ENCODE data around the gene ZIC4.

Gene ZIC4

DNA sequence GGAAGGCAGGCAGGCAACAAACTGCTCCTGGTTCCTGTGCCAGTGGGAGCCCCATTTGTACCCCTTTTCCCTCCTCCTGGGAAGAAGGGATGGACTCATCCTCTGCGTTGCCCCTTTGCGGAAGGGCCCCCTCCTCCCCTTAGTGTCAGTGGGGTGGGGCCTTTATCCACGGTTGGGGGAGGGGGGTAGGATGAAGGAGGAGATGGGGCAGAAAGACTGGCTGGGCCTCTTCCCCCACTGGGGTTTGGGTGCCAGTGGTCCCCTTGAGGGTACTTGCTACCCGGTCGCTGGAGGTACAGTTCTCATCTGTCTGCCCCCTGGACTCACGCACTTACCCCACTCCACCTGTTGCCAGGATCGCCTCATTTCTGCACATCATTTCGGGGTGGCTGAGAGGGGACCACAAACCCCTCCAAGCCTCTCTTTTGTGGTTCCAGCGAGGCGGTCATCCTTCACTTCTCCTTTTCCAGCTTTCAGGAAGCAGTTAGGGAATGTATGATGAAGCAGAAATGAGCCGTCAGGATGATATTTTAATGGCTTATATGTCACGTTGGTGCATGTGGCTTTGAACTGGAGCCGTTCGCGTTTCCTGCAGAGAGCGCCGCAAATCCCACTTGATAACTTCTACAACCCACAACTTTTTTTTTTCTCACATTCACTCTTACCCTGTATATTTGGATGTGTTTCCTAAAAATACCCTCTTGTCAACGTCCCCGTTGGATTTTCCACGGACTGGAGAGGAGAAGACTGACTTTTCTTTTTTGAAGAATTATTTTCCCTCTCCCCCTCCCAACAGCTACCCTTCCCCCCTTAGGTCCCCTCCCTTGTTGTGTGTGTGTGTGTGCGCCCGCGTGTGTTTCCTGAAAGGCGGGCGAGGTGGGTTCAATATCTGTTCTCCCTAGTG, at the start of gene ZIC4:
Gene ZIC4 (minus strand): TSS at position 516 of the 904 bp plus-strand sequence. CDS start 3,746 bp downstream, outside the sequence.
- no peak for DNase-seq (ENCODE audit: low spot score)

DNA sequence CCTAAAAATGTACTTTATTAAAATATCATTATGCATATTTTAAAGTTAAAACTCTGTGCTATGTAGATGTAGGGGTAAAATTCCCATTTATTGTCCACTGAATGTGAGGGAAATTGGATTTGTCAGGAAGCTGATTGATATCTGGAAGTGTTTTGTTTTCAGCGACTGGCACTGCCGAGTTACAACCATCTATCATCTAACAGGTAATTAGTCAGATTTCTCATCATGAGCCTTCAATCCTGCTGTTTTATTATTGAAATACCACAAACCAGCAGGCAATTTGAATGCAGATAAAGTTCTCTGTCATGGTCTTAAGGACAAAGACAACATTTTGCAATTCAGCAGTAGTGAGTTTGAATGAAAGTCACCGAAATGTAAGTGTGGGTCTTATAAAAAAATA, 43.3 kb upstream of the ZIC4 start:
- DNase-seq (ENCODE audit: low spot score) = no peak

DNA sequence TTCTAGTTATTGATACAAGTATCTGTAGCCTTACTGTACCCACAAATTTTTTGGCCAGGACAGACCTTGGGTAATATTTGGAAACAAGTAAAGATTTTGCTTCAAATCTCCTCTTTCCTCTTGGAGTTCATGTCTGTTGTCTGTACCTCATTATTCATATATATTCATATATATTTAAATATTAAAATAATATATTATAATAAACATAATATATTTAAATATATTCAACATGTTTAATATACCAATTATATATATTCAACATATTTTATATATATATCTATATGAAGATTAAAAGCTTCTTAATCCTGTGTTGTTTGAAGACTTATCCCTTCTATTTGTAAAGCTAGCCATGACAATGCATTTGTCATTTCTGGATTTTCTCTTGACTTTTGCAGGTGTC, 40.9 kb upstream of the ZIC4 start:
- DNase-seq (ENCODE audit: low spot score) = no peak

DNA sequence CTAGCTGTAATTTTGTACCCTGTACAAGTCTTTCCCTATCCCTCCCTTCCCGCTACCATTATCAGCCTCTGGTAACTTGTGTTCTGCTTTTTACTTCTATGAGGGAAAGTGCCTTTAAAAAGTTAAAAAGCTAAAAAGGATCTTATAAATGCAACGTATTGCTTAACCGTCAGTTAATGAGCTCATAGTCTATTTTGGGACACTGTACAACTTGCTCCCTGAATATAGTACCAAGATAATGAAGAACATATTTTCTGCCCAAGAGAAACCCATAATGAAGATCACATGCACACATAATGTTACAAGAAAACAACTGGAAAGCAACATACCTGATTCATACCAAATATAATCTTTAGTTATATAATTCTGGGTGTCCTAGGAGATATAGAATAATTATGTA, 25.4 kb upstream of the ZIC4 start:
- no peak for DNase-seq (ENCODE audit: low spot score)

DNA sequence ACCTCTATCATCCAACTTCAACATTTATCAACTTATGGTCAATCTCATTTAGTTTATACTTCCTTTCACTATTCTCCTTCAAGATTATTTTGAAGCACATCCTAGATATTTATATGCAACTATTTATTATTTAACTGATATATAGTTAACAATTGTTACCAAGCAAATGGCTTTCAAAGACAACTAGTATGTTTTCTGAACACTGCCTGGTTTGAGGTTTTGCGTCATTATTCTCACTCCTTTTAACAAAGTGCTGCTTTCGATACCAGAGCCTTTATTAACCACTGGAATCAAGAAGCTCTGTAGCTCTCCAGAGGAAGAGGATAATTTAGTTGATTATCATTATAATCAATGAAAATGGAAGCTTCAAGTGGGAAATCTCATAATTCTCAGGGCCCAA, 22.4 kb upstream of the ZIC4 start:
- DNase-seq (ENCODE audit: low spot score) = no peak

DNA sequence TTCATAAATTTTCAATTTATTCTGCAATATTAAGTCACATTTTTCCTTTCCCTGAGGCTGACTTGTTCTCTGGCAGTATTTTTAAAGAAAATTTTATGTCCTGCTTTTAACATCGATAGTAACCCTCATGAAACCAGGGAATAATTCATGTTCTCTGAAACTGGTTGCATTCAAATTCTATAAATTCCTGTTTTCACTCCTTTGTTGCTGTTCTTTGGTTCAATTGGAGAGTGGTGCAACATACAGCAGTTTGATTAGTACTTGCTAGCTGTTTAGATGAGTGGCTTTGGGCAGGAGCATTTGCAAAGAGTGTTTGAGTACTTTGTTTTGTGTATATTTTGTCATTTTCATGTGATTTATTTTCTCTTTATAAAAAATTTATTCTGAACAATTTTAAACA, 22.0 kb upstream of the ZIC4 start:
- no peak for DNase-seq (ENCODE audit: low spot score)

DNA sequence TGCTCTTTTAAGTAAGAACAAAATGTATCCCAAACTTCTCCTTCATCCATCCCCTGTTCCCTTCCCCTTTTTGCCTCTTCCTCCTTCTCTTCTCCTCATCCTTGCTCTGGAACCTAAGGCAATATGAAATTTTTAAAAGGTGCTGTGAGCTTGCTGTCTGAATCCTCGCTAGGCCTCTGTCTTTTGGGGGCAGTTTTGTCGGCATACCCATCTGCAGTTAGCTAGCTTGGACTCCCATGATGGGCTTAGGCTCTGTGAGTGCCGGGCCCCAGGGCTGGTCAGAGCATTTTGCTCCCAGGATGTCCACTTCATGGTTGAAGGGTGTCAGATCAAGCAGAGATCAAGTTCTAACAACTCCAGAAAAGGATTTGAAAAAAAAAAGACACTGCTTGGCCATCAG, 21.4 kb upstream of the ZIC4 start:
- no peak for DNase-seq (ENCODE audit: low spot score)

DNA sequence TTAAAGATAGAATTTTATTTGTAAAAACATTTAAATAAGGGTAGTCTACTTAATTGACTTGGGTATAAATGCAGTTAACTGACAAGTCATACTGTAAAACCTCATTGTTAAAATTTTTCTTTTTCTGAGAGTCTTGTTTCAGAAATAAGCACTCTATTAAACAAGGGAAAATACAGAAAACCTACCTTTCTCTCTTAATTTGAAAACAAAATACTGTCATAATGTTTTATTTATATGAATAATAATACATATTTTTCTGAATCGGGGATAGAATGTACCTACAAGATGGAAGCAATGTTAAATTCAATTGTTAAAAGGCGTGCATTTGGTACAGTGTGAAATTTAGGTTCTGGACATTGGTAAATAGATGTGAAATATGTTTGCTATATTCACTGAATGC, 20.6 kb upstream of the ZIC4 start:
- no peak for DNase-seq (ENCODE audit: low spot score)

DNA sequence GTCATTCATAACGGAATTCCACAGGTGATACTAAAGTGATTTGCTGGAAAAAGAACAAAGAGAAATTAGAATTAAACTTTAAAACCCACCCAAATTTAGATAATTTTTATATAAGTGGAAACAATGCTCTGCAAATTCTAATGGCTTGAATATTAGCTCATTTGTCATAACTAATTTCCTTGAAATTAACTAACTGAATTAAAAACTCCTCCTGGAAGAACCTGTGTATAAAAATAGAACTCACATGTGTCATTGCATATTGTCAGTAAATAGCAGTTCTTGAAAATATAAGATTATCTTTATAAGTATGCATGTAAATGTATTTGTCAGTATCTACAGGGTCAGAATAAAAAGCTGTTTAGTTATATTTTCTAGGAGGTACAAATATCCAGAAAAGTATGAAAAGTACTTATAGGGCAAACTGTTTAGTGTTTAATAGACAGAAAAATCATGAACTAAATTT, 19.1 kb upstream of the ZIC4 start:
- no peak for DNase-seq (ENCODE audit: low spot score)

DNA sequence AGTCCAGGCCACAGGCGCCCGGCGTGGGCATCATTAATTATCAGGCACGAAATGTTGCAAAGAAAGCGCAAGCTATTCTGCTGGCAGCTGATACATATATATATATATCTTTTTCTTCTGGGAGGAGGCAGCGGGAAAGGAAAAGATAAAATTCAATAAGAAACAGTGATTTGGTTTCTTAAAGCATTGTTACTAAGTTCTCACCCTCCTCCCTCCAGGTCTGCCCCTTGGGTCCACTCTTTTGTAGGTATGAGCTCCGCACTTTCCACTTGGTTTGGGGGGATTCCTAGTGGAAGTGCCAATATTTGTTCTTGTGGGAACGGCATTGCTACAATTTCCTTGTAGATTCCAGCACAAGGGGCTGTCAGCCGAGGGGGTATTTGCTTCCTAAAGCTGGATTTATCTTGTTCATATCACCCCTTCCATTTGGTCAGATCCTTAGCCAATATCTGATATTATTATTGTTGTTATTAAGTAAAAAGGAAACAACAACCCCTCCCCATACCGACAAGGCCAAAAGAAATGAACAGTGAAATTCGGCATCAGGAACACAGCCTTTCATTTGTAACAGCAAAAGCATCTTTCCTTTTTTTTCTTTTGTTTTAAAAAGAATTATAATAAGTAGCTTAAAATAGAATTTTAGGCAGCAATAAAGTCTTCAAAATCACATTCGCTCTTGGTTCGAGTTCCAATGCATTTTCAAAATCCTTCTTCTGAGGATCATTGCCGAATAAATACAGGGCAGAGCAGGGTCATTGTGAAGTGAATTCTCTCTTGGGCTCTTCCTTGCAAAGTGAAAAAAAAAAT, 18.4 kb upstream of the ZIC4 start:
- no peak for DNase-seq (ENCODE audit: low spot score)

DNA sequence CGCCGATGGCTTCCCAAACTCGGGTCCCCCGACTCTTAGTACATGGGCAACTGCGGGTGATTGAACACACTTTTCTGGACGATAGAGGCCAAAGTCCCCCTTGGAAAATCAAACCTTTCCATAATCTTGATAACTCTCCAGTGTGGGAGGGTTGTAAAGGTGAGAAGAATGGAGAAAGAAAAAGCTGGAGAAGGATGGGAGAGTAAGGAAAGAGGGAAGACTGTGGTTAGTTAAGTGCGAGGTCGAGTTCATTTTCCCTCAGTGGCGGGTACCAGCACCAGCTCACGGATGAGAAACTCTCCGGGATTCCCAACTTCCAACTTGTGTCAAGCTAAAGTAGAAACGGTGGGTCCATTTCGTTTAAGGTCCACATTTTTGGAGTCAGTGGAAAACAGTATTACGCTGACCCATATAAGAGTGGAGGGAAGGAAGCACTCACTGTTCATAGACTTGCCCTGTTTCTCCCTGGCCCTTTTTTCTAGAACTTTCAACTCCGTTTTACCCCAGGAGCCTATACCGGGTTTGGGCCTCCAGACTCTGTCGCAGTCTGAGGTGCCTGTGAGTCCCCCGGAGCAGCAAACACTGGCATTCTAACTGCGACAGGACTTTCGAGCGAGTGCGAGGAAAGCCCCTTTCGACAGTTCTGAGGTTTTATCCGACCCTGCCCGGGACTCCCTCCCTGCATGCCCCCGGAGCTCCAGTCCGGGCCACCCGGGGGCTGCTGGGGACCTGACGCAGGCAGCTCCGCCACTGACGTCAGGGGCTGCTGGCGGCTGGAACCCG, 17.6 kb upstream of the ZIC4 start:
- no peak for DNase-seq (ENCODE audit: low spot score)

DNA sequence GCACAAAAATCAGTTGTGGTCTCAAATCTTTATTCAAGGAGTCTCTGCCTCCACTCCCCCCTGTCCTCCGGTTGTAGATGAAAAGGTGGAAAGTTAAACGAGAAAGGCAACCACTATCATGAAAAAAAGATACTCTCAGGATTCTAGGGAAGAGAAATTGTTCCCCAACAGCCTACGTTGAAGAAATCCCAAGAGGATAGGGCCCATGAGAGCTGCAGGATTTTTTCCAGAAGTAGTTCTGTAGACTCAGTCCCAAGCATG, 17.1 kb upstream of the ZIC4 start:
- no peak for DNase-seq (ENCODE audit: low spot score)

DNA sequence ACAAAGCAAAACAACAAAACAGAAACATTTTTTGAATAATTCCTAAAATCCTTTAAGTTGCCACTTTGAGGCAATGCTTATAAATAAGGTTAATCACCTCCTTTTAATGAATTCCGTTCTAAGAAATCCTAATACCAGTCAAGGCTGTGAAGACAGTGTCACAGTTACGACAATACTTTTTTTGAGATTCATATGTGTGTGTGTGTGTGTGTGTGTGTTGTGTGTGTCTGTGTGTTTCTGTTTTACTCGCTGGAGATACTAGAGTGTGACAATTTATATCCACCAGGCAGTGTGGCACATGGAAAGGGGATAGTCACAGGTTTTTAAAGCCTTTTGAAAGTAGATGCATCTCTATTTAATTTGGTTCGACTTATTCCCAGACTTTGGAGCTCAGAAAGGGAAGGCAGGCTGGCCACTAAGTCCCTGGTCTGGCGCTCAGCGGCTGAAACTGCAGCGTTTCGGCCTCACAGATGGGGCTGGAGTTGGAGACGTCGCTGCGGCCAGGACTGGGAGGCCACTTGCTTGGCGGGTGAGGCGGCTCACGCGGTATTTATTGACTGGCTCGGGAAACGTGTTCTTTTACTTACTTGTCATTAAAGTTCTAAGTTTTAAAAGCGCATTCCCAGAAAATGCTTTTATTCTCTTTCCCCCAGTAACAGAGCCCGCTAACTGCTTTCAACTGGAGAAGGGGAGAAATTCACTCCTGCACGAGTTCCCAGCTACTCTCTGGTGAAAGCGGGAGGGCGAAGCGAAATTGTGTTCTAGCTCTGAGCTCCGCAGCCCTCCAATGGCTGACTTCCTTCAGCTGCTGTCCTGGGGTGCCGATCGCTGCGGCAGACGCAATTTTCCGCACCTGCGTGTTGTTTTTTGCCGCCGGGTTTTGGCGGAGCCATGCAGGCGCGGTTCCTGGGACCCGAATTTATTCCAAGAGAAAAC, 16.5 kb upstream of the ZIC4 start:
- DNase-seq (ENCODE audit: low spot score) = no peak

DNA sequence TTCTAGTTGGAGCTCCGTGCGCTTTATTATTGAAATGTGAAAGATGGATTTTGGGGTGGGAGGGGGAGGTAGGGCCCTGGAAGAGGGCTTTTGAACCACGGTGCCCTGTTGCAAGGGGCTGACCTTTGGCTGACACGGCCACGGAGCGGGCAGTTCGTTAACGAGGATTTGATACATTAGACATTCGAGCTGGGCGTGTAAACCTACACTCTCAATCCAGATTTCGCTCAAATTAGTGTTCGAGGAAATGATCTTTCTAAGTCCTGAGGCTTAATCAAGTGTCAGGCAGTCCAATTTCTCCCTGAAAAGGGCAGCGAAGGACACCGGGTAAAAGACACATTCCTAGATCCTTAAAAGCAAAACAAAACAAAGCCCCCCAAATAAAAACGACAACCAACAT, 15.9 kb upstream of the ZIC4 start:
- DNase-seq (ENCODE audit: low spot score) = no peak

DNA sequence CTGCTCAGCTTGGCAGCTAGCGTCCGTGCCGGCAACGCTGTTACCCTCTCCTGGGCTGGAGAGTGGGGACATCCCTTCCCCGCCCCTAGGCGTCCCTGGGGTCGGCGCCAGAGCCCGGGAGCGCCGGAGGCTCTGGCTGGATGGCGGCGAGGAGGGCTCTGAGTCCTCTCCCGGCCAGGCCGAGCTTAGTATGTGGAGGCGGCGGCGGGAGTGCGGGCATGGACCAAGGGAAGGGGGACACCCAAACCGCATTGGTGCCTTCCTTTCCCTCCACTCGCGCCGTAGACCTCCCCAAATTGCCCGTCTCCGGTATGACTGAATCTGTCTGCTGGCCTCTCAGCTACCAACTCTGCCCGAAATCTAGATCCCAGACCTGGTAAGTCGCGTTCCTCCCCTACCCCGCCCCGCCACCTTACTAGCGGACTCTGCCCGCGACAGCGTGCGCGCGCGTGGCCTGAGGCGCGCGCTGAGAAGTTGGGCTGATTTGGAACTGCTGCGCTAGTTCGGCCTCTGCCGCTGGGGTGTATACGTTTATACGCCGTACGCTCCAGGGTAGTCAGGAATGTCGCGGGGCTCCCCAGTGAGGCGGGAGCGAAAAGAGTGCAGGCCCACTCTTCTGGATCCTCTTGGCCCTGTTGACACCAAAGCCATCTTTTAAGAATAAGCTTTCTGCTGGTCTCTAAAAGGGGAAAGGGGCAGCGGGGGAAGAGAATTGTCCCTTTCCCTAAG, 15.0 kb upstream of the ZIC4 start:
- no peak for DNase-seq (ENCODE audit: low spot score)

DNA sequence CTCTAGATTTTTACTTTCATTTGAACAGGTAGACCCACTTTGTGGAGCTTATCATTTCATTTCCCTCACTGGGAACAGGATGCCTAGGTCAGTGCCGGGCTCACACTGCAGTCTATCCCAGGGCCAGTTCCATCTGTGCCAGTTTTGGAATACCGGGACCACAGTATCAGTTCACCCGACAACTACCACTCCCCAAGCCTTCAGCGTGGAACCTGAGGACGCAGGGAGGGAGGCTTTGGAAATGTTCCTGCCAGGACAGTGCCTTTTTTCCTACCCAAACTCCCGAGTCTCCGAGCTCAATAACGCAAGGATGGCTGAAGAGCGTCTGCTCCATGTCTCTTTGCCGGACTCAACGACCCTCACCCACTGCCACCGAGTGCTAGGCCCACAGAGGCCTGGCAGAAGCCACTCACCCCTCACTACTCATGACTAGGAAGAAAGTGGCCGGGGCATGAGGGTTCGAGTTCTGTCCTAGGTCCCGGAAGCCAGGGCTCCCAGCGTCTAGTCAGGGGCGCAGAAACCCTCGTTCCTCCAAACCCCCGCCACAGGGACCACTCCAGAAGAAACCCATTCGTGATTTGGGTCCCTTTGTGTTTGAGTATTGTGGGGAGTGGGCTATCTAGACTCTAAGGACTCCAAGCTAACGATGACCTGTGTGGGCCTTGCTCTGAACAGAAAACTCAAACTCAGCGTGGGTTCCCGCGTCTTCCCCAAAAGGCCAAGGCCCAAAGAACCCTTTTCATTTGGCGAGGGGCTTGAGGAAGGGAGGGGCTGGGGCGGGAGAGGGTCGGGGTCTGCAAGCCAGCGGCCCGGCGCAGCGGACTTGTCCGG, 14.2 kb upstream of the ZIC4 start:
- DNase-seq (ENCODE audit: low spot score) = no peak

DNA sequence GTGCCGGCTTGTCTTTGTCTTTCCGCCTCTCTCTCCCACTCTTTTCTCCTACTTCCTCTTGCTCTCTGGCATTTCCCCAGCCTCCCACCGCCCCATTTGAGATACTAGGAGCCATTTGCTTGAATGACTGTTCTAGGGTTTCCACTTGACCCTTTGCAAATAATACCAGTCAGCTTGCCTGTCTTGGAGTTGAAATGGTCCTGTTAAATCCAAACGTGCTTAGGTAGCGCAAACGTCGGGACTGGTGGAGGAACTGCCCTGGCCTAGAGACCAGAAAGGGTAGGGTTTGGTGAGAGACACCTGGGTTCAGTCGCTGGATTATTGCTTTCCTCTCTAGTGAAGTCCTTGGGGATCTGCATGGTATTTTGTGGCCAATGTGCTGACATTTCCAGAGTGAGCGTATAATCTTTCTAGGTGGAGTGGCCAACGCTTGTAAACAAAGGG, 13.5 kb upstream of the ZIC4 start:
- DNase-seq (ENCODE audit: low spot score) = no peak

DNA sequence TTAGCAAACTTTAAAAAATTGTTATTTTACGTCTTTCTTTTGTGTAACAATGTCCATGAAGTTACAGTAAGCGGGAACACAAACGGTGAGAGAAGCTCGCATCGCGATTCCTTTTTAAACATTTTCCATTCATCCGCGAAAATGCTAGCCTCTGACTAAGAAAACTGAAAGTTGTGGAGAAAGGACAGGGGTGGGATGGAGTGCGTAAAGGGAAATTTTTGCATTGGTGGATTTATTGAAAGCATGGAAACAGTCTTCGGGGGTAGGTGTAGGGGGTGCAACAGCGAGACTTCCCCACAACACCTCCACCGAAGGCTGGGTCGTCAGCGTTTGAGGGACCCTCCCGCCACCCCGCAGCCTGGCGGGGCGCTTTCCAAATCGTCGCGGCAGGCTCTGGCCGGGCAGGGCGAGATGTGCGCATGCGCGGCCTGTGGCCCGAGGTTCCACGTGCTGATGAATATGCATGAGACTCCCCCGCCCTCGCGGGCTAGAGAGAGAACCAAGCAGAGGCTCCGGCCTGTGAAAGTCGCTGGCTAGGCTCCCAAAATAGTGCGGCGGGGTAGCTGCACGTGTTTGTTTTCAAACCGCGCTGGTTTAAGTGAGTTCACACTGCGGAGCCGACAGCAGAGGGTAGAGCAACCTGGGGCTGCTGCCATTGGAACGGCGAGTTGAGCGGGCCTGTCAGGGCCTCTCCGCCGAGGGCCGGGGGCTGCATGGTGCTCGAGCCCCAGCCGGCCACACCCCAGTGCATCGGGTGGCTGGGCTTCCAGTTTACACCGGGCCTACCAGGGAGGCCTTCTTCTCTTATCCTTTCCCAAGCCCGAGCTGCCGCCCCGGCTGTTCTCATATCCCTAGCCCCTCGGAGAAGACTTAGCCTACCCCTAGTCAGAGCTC, 12.7 kb upstream of the ZIC4 start:
- DNase-seq (ENCODE audit: low spot score) = no peak

DNA sequence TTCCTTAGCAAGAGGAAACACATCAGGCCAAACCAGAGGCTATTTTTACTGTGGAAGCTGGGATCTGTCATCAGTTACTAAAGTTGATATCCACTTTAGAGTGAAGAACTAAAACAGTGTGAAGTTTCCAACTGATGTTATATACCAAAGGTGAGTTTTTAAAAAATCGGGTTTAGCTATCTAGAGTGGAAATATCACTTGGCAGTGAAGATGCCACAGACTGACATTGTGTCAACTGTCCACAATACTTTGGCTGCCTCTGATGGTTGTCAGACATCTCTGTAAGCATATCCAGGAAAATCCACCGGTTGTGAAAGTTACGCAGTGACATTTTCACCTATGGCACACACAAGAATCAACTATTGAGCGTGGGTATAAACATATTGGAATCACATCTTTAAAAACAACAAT, 12.0 kb upstream of the ZIC4 start:
- DNase-seq (ENCODE audit: low spot score) = no peak
